Ovary (tissue), 3 donors: Measurements from ENCODE around the gene UBXN6.

Source experiments
- POLR2A ChIP-seq: fragments of 450-650 bp; IDR thresholded peaks from one replicate; pipeline ENCODE4 v1.6.1; 2017; ENCODE audit warnings: antibody characterized with exemption, mild to moderate bottlenecking, moderate library complexity
- TF ChIP-seq, protein P1 (sequence below), 3 donors: fragments of 450-650 bp in 2 of 3; fragments of 200-600 bp in 1 of 3; IDR thresholded peaks; one replicate each; pipeline versions ENCODE4 v1.5.1 to v1.8.0; 2016 to 2022; ENCODE audit warnings: antibody characterized with exemption in 3 of 3, mild to moderate bottlenecking in 1 of 3
- donor health status: DM: no; HTN: no; CAD: no.

DNA sequence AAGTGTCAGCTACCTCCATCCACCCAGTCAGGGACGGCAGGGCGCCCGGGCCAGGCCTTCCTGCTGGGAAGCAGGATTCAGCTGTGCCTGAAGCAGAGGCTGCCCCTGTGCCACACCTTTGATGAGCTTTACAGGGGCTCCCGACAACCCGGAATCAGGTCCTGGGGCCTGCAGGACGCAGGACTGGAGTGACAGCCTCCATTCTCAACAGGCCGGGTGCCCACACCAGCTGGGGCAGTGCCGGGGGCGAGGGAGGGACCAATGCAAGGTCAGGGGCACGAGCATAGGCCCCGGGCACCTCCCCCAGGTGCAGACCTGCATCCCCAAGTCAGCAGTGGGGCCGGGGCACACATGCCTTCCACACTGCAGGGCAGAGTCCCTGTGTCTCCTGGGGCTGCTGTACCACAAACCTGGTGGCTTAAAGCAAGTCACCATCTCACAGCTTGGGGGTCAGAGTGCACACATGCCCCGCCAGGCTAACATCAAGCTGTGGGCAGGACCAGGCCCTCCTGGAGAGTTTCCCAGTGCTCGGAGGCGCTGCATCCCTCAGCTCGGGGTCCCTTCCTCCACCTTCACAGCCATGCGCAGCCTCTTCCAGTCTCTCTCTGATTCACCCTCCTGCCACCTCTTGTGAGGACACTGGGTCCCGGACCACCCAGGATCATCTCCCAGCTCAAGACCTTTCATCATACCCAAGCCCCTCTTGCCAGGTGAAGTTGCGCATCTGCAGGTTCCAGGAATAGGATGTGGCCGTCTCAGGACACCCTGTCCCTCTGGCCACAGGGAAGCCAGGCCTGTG is 13.4 kb downstream of the UBXN6 start:
- TF ChIP-seq, protein P1, sequence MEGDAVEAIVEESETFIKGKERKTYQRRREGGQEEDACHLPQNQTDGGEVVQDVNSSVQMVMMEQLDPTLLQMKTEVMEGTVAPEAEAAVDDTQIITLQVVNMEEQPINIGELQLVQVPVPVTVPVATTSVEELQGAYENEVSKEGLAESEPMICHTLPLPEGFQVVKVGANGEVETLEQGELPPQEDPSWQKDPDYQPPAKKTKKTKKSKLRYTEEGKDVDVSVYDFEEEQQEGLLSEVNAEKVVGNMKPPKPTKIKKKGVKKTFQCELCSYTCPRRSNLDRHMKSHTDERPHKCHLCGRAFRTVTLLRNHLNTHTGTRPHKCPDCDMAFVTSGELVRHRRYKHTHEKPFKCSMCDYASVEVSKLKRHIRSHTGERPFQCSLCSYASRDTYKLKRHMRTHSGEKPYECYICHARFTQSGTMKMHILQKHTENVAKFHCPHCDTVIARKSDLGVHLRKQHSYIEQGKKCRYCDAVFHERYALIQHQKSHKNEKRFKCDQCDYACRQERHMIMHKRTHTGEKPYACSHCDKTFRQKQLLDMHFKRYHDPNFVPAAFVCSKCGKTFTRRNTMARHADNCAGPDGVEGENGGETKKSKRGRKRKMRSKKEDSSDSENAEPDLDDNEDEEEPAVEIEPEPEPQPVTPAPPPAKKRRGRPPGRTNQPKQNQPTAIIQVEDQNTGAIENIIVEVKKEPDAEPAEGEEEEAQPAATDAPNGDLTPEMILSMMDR (IDR thresholded peaks at IDR 0.05): no peak
- TF ChIP-seq POLR2A: no peak
